PC-3 (cell line): ENCODE measurements around the gene DRC3. TPM values are rescaled to one million over a fixed set of nuclear protein-coding genes. Genes with fewer than 3 reads are reported as not detected.

ENCODE experiments used
- ATAC-seq: fragments of 200-7000 bp; cut with Tn5 transposase; 2 replicates; pipeline ENCODE4 v1.9.1; 2020; ENCODE audit warnings: mild to moderate bottlenecking, moderate library complexity
- BruUV-seq: library from RNA; stranded (reverse); fragments of 400-500 nt; replicated peaks from 2 replicates; lab custom pipeline; 2021; lab: Mats Ljungman, UMichigan
- CTCF ChIA-PET: fragments of 300-600 bp; sonication (Branson Sonifier 250); formaldehyde crosslinking; loops from one replicate; lab custom pipeline; 2022; ENCODE audit warnings: antibody characterized with exemption; lab: Charles Lee
- POLR2A ChIA-PET: fragments of 300-600 bp; sonication (Branson Sonifier 250); formaldehyde crosslinking; loops from one replicate; lab custom pipeline; 2022; ENCODE audit warnings: antibody characterized with exemption; ENCODE audit not compliant: unreplicated experiment; lab: Charles Lee
- DNase-seq: peaks from one replicate; pipeline ENCODE4 v3.0.0-alpha.2; 2015
- H2AFZ ChIP-seq: fragments of 300-600 bp; sonication (generic); 2 replicates; pipeline ENCODE4 v1.6.0; 2016; ENCODE audit warnings: antibody characterized with exemption, low read length
- H3F3A ChIP-seq: fragments of 300-600 bp; sonication (generic); one replicate; pipeline ENCODE4 v1.6.0; 2017; ENCODE audit warnings: antibody characterized with exemption, low read length, control low read depth, mild to moderate bottlenecking; ENCODE audit not compliant: unreplicated experiment
- H3K27ac ChIP-seq: fragments of 300-600 bp; sonication (generic); 2 replicates; pipeline ENCODE4 v1.5.1; 2016; ENCODE audit warnings: mild to moderate bottlenecking, low read length
- H3K27me3 ChIP-seq: fragments of 300-600 bp; sonication (generic); 2 replicates; pipeline ENCODE4 v1.6.1; 2016; ENCODE audit warnings: low read length, mixed read lengths
- H3K36me3 ChIP-seq: fragments of 300-600 bp; sonication (generic); 2 replicates; pipeline ENCODE4 v1.6.1; 2016; ENCODE audit warnings: low read depth, mixed run types, low read length, mixed read lengths
- H3K4me1 ChIP-seq: fragments of 300-600 bp; sonication (generic); 2 replicates; pipeline ENCODE4 v1.5.1; 2016; ENCODE audit warnings: low read length; ENCODE audit not compliant: insufficient read depth
- H3K4me2 ChIP-seq: fragments of 300-600 bp; sonication (generic); 2 replicates; pipeline ENCODE4 v1.6.0; 2016; ENCODE audit warnings: low read length
- H3K4me3 ChIP-seq: fragments of 300-600 bp; sonication (generic); 2 replicates; pipeline ENCODE4 v1.5.1; 2016; ENCODE audit warnings: mild to moderate bottlenecking, low read length, mixed read lengths
- H3K79me2 ChIP-seq: fragments of 300-600 bp; sonication (generic); 2 replicates; pipeline ENCODE4 v1.6.1; 2017; ENCODE audit warnings: low read length, mixed read lengths
- H3K9ac ChIP-seq: fragments of 300-600 bp; sonication (generic); 2 replicates; pipeline ENCODE4 v1.6.0; 2016; ENCODE audit warnings: mild to moderate bottlenecking, low read length
- H3K9me2 ChIP-seq: fragments of 300-600 bp; sonication (generic); replicated peaks from 2 replicates; pipeline ENCODE4 v1.6.1; 2016; ENCODE audit warnings: mixed run types, low read length, mixed read lengths
- H3K9me3 ChIP-seq: fragments of 300-600 bp; sonication (generic); 2 replicates; pipeline ENCODE4 v1.6.1; 2016; ENCODE audit warnings: low read length, mixed read lengths
- H4K20me1 ChIP-seq: fragments of 300-600 bp; sonication (generic); 2 replicates; pipeline ENCODE4 v1.6.1; 2016; ENCODE audit warnings: low read length, mixed read lengths
- EZH2 ChIP-seq: fragments of 300-600 bp; sonication (generic); IDR thresholded peaks from one replicate; pipeline ENCODE4 v1.6.1; 2017; ENCODE audit warnings: antibody characterized with exemption, mild to moderate bottlenecking, low read length; ENCODE audit not compliant: unreplicated experiment
- EZH2phosphoT487 ChIP-seq: fragments of 300-600 bp; sonication (generic); IDR thresholded peaks from 2 replicates; pipeline ENCODE4 v1.6.1; 2018; ENCODE audit warnings: mild to moderate bottlenecking, antibody characterized with exemption, low read length, borderline replicate concordance
- intact Hi-C: fragments of 100-400 bp; cut with micrococcal nuclease; formaldehyde crosslinking; loops from 2 replicates; pipeline ENCODE4 v1.9.0; 2023
- total RNA-seq: library from RNA; depleted of rRNA; stranded (reverse); fragments of >200 nt; gene quantifications from 2 replicates; pipeline ENCODE4 v1.2.3, GENCODE V29; 2014
- TF ChIP-seq, protein P1 (sequence below): fragments of 300-600 bp; sonication (generic); conservative IDR thresholded peaks from 2 replicates; pipeline ENCODE4 v1.5.1; 2017; ENCODE audit warnings: antibody characterized with exemption, low read depth, mild to moderate bottlenecking, low read length

DRC3 gene
- total RNA-seq, 1 experiment from 2014 or later: 1.9 TPM

- POLR2A ChIA-PET: no interaction called here
- intact Hi-C loops: no loop called here
- Histone ChIP-seq H4K20me1 (no peaks in the 10 kb centered on the region), H3K27me3 (no peaks in the 10 kb centered on the region), H3K9ac (peak overlapping the region; percentile 84), H3K36me3 (no peaks in the 10 kb centered on the region), H3F3A (no peaks in the 10 kb centered on the region), H3K9me3 (no peaks in the 10 kb centered on the region), H3K79me2 (peaks cover 76% of the 10 kb centered on the region), H2AFZ (peak overlapping the region; percentile 92), H3K4me3 (peak overlapping the region; percentile 79), H3K9me2 (no peaks in the 10 kb centered on the region), H3K4me2 (peak overlapping the region; percentile 100), H3K27ac (no peak overlapping the region), H3K4me1 (peaks cover 33% of the 10 kb centered on the region)
- DNase-seq (no peak), ATAC-seq (no peak)
- CTCF ChIA-PET: no interaction called here
- TF ChIP-seq EZH2: no peak
- BruUV-seq: no TSS peak
Observed at GRCh38 chr17:18040261-18040858, 67.7 kb downstream of the DRC3 start.

DNA sequence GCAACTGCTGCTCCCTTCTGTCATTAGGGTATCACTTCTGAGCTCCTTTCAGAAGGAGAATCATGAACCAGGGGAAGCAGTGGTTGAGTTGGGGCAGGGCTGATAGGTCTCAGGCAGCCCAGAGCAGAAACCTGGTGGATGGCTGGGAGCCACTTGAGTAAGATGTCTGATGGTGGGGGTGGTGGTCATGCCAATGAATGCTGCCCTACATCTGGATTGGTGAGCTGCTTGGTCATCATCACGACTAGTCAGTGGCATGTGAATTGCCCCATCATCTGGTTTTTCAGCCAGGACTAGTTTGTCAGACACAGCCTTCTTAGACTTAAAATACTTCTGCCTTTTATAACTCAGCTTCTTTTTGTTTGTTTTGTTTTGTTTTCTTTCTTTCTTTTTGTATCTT, 69.1 kb downstream of the DRC3 start:
- no peak overlapping the region for H2AFZ ChIP-seq
- ATAC-seq: no peak
- no peaks in the 10 kb centered on the region; the same call in 1 of the 2 replicates for H3K36me3 ChIP-seq
- H3K9me2 ChIP-seq: no peaks in the 10 kb centered on the region
- intact Hi-C loops: no loop called here
- ChIA-PET POLR2A (no interaction called here), CTCF (no interaction called here)
- TF ChIP-seq, protein P1, sequence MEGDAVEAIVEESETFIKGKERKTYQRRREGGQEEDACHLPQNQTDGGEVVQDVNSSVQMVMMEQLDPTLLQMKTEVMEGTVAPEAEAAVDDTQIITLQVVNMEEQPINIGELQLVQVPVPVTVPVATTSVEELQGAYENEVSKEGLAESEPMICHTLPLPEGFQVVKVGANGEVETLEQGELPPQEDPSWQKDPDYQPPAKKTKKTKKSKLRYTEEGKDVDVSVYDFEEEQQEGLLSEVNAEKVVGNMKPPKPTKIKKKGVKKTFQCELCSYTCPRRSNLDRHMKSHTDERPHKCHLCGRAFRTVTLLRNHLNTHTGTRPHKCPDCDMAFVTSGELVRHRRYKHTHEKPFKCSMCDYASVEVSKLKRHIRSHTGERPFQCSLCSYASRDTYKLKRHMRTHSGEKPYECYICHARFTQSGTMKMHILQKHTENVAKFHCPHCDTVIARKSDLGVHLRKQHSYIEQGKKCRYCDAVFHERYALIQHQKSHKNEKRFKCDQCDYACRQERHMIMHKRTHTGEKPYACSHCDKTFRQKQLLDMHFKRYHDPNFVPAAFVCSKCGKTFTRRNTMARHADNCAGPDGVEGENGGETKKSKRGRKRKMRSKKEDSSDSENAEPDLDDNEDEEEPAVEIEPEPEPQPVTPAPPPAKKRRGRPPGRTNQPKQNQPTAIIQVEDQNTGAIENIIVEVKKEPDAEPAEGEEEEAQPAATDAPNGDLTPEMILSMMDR: no peak
- TF ChIP-seq EZH2 (no peak), EZH2phosphoT487 (no peak)
- DNase-seq: peak; percentile 56
- no TSS peak for BruUV-seq
- H3K27me3 ChIP-seq: no peaks in the 10 kb centered on the region
- peaks cover 63% of the 10 kb centered on the region for H3K79me2 ChIP-seq
- H3K4me2 ChIP-seq: peak overlapping the region; percentile 100
- no peaks in the 10 kb centered on the region for H3K9me3 ChIP-seq
- no peak overlapping the region for H3K27ac ChIP-seq
- no peaks in the 10 kb centered on the region for H4K20me1 ChIP-seq
- peaks cover 33% of the 10 kb centered on the region for H3K4me1 ChIP-seq
- H3K9ac ChIP-seq: no peak overlapping the region
- peak overlapping the region; percentile 79; the same call in 1 of the 2 replicates for H3K4me3 ChIP-seq
- no peaks in the 10 kb centered on the region for H3F3A ChIP-seq

DNA sequence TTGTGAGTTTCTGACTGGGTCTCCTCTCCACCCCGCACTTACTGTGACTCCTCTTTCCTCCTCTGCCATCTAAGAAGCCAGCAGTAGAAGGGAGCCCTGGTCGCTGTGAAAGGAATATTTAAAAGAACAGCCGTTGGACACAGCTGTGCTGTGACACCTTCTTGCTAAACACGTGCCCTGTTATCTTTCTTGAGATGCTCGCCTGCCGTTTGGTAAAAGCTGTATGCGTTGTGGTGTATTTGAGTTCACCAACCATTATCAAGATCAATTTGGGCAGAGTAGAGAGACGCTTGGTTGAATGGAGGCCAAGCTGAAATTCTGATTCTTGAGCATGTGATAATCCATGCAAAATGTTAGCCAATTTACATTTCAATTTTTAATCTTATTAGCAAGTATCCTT, 70.3 kb downstream of the DRC3 start:
- Histone ChIP-seq H3K27me3 (no peaks in the 10 kb centered on the region), H3K9me3 (no peaks in the 10 kb centered on the region), H3K4me3 (no peak overlapping the region), H3K4me2 (no peak overlapping the region), H3K9me2 (no peaks in the 10 kb centered on the region), H4K20me1 (no peaks in the 10 kb centered on the region), H3K9ac (no peak overlapping the region), H3K79me2 (peaks cover 51% of the 10 kb centered on the region), H3F3A (no peaks in the 10 kb centered on the region), H3K4me1 (peaks cover 28% of the 10 kb centered on the region), H3K27ac (no peak overlapping the region), H2AFZ (no peak overlapping the region), H3K36me3 (peaks cover 7% of the 10 kb centered on the region; the same call in 1 of the 2 replicates)
- no peak for DNase-seq
- BruUV-seq: no TSS peak
- intact Hi-C loops: no loop called here
- TF ChIP-seq EZH2: no peak
- TF ChIP-seq, protein P1: no peak
- no peak for TF ChIP-seq EZH2phosphoT487
- CTCF ChIA-PET: no interaction called here
- no peak for ATAC-seq
- POLR2A ChIA-PET: no interaction called here
